ENCODE data around the gene ST6GALNAC6. TPM values are rescaled to one million over a fixed set of nuclear protein-coding genes. Genes with fewer than 3 reads are reported as not detected.

Gene ST6GALNAC6
- total and polyA plus RNA-seq, 10 of the 15 experiments (the other 5 are each of a cell fraction or from before 2014, with no cell fraction given) = 0.40 to 27.0 (median 16.8) TPM

DNA sequence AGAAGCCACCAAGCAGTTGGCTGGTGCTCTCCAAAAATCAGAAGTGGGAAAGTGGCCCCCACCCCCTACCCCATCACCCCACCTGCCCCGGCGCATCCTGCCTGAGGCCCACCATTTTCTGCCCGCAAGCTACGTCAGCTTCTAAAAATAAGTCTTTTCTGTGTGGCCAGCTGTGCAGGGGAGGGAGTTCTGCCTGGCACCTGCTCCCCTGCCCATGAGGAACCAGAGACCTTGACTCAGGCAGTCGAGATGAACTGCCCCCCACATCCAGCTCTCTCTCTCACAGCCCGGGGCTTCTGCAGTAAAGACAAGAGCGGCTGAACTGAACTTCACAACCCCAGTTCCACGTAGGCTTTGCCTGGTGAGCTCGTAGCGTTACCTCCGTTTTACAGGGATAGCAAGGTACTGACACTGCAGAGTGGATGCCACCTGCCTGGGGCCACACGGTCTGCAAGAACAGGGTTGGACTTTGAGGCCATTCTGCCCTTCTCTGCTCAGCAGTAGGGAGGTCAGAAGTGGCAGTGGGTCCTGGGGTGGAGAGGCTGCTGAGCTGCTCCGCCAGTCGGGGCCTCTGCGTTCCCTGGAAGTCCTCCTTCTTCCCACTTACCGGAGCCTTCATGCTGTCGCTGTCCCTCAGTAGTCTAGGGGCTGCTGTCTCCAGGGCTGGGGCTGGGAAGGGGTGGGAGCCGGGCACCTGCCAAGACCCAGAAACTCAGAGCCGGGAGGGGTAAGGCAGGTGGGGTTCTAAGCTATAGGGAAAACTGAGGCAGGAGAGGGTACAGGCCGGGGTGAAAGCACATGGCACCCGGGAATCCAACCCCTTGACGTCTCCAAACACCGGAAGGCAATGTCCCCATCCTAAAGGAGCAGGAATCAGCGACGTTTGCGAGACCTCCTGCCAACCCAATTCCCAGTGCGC is 16.7 kb upstream of the ST6GALNAC6 start (continued):
- TF ChIP-seq, protein P1, sequence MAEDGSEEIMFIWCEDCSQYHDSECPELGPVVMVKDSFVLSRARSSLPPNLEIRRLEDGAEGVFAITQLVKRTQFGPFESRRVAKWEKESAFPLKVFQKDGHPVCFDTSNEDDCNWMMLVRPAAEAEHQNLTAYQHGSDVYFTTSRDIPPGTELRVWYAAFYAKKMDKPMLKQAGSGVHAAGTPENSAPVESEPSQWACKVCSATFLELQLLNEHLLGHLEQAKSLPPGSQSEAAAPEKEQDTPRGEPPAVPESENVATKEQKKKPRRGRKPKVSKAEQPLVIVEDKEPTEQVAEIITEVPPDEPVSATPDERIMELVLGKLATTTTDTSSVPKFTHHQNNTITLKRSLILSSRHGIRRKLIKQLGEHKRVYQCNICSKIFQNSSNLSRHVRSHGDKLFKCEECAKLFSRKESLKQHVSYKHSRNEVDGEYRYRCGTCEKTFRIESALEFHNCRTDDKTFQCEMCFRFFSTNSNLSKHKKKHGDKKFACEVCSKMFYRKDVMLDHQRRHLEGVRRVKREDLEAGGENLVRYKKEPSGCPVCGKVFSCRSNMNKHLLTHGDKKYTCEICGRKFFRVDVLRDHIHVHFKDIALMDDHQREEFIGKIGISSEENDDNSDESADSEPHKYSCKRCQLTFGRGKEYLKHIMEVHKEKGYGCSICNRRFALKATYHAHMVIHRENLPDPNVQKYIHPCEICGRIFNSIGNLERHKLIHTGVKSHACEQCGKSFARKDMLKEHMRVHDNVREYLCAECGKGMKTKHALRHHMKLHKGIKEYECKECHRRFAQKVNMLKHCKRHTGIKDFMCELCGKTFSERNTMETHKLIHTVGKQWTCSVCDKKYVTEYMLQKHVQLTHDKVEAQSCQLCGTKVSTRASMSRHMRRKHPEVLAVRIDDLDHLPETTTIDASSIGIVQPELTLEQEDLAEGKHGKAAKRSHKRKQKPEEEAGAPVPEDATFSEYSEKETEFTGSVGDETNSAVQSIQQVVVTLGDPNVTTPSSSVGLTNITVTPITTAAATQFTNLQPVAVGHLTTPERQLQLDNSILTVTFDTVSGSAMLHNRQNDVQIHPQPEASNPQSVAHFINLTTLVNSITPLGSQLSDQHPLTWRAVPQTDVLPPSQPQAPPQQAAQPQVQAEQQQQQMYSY (CRISPR knock-in tag; IDR thresholded peaks at IDR 0.05) = no peak
- TF ChIP-seq CHD2 (IDR thresholded peaks at IDR 0.05; ENCODE audit: borderline replicate concordance, low read depth, low read length) (0 out of 2 replicates have a peak, but pooled peaks have one; percentile 24), MTA3 (IDR thresholded peaks at IDR 0.05; ENCODE audit: borderline replicate concordance, low read length) (no peak), HDAC2 (IDR thresholded peaks at IDR 0.05) (no peak), IRF4 (IDR thresholded peaks at IDR 0.05; ENCODE audit: low read depth, low read length) (no peak), SMC3 (IDR thresholded peaks at IDR 0.05; ENCODE audit: borderline replicate concordance, low read length) (peak; percentile 14; the same call in 1 of the 2 replicates), HDGF (IDR thresholded peaks at IDR 0.05) (no peak), BMI1 (IDR thresholded peaks at IDR 0.05; ENCODE audit: borderline replicate concordance) (no peak), SMAD1 (IDR thresholded peaks at IDR 0.05; ENCODE audit: low read depth, partially characterized antibody) (no peak)
- TF ChIP-seq, protein P2, sequence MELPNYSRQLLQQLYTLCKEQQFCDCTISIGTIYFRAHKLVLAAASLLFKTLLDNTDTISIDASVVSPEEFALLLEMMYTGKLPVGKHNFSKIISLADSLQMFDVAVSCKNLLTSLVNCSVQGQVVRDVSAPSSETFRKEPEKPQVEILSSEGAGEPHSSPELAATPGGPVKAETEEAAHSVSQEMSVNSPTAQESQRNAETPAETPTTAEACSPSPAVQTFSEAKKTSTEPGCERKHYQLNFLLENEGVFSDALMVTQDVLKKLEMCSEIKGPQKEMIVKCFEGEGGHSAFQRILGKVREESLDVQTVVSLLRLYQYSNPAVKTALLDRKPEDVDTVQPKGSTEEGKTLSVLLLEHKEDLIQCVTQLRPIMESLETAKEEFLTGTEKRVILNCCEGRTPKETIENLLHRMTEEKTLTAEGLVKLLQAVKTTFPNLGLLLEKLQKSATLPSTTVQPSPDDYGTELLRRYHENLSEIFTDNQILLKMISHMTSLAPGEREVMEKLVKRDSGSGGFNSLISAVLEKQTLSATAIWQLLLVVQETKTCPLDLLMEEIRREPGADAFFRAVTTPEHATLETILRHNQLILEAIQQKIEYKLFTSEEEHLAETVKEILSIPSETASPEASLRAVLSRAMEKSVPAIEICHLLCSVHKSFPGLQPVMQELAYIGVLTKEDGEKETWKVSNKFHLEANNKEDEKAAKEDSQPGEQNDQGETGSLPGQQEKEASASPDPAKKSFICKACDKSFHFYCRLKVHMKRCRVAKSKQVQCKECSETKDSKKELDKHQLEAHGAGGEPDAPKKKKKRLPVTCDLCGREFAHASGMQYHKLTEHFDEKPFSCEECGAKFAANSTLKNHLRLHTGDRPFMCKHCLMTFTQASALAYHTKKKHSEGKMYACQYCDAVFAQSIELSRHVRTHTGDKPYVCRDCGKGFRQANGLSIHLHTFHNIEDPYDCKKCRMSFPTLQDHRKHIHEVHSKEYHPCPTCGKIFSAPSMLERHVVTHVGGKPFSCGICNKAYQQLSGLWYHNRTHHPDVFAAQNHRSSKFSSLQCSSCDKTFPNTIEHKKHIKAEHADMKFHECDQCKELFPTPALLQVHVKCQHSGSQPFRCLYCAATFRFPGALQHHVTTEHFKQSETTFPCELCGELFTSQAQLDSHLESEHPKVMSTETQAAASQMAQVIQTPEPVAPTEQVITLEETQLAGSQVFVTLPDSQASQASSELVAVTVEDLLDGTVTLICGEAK (IDR thresholded peaks at IDR 0.05; ENCODE audit: borderline replicate concordance) = no peak
- TF ChIP-seq, protein P3, sequence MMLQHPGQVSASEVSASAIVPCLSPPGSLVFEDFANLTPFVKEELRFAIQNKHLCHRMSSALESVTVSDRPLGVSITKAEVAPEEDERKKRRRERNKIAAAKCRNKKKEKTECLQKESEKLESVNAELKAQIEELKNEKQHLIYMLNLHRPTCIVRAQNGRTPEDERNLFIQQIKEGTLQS (IDR thresholded peaks at IDR 0.05; ENCODE audit: borderline replicate concordance, extremely low read depth, low read depth, low read length) = no peak
- TF ChIP-seq, protein P4, sequence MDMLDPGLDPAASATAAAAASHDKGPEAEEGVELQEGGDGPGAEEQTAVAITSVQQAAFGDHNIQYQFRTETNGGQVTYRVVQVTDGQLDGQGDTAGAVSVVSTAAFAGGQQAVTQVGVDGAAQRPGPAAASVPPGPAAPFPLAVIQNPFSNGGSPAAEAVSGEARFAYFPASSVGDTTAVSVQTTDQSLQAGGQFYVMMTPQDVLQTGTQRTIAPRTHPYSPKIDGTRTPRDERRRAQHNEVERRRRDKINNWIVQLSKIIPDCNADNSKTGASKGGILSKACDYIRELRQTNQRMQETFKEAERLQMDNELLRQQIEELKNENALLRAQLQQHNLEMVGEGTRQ (IDR thresholded peaks at IDR 0.05; ENCODE audit: borderline replicate concordance, low read depth, low read length) = no peak
- TF ChIP-seq, protein P5, sequence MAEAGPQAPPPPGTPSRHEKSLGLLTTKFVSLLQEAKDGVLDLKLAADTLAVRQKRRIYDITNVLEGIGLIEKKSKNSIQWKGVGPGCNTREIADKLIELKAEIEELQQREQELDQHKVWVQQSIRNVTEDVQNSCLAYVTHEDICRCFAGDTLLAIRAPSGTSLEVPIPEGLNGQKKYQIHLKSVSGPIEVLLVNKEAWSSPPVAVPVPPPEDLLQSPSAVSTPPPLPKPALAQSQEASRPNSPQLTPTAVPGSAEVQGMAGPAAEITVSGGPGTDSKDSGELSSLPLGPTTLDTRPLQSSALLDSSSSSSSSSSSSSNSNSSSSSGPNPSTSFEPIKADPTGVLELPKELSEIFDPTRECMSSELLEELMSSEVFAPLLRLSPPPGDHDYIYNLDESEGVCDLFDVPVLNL (IDR thresholded peaks at IDR 0.05; ENCODE audit: low read depth, low read length) = no peak
- TF ChIP-seq, protein P6, sequence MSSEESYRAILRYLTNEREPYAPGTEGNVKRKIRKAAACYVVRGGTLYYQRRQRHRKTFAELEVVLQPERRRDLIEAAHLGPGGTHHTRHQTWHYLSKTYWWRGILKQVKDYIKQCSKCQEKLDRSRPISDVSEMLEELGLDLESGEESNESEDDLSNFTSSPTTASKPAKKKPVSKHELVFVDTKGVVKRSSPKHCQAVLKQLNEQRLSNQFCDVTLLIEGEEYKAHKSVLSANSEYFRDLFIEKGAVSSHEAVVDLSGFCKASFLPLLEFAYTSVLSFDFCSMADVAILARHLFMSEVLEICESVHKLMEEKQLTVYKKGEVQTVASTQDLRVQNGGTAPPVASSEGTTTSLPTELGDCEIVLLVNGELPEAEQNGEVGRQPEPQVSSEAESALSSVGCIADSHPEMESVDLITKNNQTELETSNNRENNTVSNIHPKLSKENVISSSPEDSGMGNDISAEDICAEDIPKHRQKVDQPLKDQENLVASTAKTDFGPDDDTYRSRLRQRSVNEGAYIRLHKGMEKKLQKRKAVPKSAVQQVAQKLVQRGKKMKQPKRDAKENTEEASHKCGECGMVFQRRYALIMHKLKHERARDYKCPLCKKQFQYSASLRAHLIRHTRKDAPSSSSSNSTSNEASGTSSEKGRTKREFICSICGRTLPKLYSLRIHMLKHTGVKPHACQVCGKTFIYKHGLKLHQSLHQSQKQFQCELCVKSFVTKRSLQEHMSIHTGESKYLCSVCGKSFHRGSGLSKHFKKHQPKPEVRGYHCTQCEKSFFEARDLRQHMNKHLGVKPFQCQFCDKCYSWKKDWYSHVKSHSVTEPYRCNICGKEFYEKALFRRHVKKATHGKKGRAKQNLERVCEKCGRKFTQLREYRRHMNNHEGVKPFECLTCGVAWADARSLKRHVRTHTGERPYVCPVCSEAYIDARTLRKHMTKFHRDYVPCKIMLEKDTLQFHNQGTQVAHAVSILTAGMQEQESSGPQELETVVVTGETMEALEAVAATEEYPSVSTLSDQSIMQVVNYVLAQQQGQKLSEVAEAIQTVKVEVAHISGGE (CRISPR knock-in tag; IDR thresholded peaks at IDR 0.05) = no peak

Measured in GM12878 (cell line).